GM12872 (cell line): ENCODE measurements around the gene CRX.

Experiments
- TF ChIP-seq, protein P1 (sequence below): IDR thresholded peaks from 3 replicates; pipeline ENCODE4 v1.5.1; 2011; ENCODE audit warnings: low read depth, mild to moderate bottlenecking, low read length, moderate library complexity; ENCODE audit not compliant: insufficient read depth

The CRX gene

GRCh38 chr19:47886010-47886559 is 64.3 kb downstream of the CRX start, which contains the start of gene SULT2A1:
Gene SULT2A1 (minus strand): TSS chr19:47886315. CDS start chr19:47886257, 58 bp downstream.
- TF ChIP-seq, protein P1, sequence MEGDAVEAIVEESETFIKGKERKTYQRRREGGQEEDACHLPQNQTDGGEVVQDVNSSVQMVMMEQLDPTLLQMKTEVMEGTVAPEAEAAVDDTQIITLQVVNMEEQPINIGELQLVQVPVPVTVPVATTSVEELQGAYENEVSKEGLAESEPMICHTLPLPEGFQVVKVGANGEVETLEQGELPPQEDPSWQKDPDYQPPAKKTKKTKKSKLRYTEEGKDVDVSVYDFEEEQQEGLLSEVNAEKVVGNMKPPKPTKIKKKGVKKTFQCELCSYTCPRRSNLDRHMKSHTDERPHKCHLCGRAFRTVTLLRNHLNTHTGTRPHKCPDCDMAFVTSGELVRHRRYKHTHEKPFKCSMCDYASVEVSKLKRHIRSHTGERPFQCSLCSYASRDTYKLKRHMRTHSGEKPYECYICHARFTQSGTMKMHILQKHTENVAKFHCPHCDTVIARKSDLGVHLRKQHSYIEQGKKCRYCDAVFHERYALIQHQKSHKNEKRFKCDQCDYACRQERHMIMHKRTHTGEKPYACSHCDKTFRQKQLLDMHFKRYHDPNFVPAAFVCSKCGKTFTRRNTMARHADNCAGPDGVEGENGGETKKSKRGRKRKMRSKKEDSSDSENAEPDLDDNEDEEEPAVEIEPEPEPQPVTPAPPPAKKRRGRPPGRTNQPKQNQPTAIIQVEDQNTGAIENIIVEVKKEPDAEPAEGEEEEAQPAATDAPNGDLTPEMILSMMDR: no peak

GRCh38 chr19:47890865-47891621 is 69.3 kb downstream of the CRX start:
- TF ChIP-seq, protein P1: no peak

GRCh38 chr19:47891622-47891922 is 69.8 kb downstream of the CRX start:
- TF ChIP-seq, protein P1: no peak

DNA sequence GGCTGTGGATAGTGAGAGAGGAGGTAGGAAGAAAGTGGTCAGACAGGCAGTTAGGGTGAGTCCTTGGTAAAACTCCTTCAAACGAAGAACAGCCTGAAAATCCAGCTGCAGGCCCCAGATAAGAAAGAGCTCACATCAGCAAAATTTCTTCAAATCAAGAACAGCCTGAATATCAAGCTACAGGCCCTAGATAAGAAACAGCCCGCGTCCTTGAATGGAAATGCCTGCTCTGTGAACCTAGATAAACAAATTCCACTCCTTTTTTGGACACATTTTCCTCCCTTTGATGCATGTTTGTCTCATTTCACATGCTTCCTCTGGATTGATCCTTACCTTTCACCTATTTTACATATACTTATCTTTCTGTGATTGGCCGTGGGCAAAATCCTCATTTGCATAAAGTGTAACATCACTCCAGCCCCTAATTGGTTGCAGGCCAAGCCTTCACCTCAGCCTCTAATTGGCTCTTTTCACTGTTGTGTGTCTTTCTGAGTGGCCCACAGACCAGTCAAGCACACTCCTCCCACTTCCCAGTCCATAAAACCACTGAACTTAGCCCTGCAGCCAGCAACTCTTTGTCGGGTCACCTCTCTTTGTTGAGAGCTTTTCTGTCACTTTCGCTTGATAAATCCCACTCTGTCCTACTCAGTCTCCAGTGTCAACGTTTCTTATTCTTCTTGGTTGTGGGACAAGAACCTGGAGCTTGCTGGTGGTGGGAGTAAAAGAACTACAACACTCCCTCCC is 70.4 kb downstream of the CRX start:
- TF ChIP-seq, protein P1: no peak
